Adipocyte (in vitro differentiated cells): ENCODE results near the gene PFKFB4.

ENCODE experiments used
- DNase-seq: peaks from one replicate; pipeline ENCODE4 v3.0.0-alpha.2; 2015; ENCODE audit warnings: low read depth
- H3K27me3 ChIP-seq: replicated peaks from 2 replicates; pipeline ENCODE4 v1.7.0; 2013; ENCODE audit warnings: mild to moderate bottlenecking, low read length, moderate library complexity; ENCODE audit not compliant: control insufficient read depth, insufficient read depth
- H3K36me3 ChIP-seq: 2 replicates; pipeline ENCODE4 v1.7.0; 2013; ENCODE audit warnings: low read length, mild to moderate bottlenecking, moderate library complexity; ENCODE audit not compliant: control insufficient read depth, insufficient read depth, severe bottlenecking
- H3K4me1 ChIP-seq: 2 replicates; pipeline ENCODE4 v1.7.0; 2013; ENCODE audit warnings: mild to moderate bottlenecking, low read length, moderate library complexity; ENCODE audit not compliant: control insufficient read depth, insufficient read depth
- H3K4me3 ChIP-seq: 2 replicates; pipeline ENCODE4 v1.7.0; 2013; ENCODE audit warnings: mild to moderate bottlenecking, low read length, moderate library complexity
- H3K9ac ChIP-seq: 2 replicates; pipeline ENCODE4 v1.7.0; 2013; ENCODE audit warnings: mild to moderate bottlenecking, low read length, moderate library complexity
- H3K9me3 ChIP-seq: 2 replicates; pipeline ENCODE4 v1.7.0; 2013; ENCODE audit warnings: mild to moderate bottlenecking, low read length, moderate library complexity; ENCODE audit not compliant: control insufficient read depth

The PFKFB4 gene

DNA sequence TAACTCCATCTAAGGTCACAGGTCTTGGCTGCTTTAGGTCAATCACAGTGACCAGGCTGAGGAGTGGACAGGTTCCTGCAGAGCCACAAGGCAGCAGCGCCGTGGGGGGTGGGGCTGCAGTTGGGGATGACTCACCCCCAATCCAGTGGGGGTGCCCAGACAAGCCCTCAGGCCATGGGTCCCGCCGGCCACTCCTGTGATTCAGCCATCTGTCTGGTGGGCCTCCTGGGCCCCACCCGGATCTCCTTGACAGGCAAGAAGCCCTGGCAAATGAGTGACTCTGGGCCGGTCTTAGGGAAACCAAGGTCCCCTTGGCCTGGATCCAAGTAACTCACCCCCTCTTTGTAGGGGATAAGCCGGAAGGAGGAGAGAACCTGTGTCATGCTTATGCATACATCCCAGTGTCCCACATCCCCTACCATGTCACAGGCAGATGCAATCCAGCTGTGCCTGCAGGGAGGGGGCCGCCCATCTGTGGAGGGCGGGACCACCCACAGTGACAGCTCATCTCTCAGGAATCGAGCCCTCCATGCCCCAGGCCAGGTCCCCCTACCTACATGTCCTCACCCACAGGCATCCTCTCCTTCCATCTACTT, 39.0 kb upstream of the PFKFB4 start:
- peaks cover 43% of the 10 kb centered on the region for H3K4me1 ChIP-seq
- H3K9me3 ChIP-seq, result no peaks in the 10 kb centered on the region
- no peak overlapping the region for H3K9ac ChIP-seq
- H3K36me3 ChIP-seq, result peaks cover 30% of the 10 kb centered on the region
- peak overlapping the region; percentile 6 for H3K4me3 ChIP-seq
- peak; percentile 94 for DNase-seq
- no peaks in the 10 kb centered on the region for H3K27me3 ChIP-seq

DNA sequence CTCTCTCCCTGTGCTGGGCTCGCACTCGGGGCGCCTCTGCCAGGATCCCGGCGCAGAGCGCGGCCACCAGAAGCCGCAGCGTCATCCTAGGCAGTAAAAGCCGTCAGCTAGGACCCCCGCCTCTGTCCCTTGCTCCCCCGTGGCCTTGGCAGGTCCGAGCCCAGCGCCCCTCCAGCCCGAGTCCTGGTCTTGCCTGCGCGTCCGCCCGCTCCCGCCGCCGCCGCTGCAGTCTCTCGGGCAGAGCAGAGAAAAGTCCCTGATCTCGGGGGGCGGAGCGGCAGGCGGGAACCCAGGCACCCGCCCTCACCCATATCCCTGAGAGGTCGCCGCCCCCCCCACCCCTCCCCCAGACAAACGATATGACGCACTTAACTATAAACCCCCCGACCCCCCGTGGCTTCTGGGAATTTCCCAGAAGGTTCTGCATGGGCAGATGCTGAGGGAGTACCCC, 38.5 kb upstream of the PFKFB4 start, which contains the start of gene COL7A1:
Gene COL7A1, minus strand, starts transcription at position 255 of the 451 bp plus-strand sequence. Its CDS starts 170 bp downstream, at position 85.
- DNase-seq, result peak; percentile 35
- Histone ChIP-seq H3K4me1 (peaks cover 43% of the 10 kb centered on the region), H3K4me3 (peak within 1 kb of the TSS; percentile 71), H3K27me3 (no peaks in the 10 kb centered on the region), H3K9ac (peak within 1 kb of the TSS; percentile 77), H3K9me3 (no peaks in the 10 kb centered on the region), H3K36me3 (peaks cover 25% of the 10 kb centered on the region)

DNA sequence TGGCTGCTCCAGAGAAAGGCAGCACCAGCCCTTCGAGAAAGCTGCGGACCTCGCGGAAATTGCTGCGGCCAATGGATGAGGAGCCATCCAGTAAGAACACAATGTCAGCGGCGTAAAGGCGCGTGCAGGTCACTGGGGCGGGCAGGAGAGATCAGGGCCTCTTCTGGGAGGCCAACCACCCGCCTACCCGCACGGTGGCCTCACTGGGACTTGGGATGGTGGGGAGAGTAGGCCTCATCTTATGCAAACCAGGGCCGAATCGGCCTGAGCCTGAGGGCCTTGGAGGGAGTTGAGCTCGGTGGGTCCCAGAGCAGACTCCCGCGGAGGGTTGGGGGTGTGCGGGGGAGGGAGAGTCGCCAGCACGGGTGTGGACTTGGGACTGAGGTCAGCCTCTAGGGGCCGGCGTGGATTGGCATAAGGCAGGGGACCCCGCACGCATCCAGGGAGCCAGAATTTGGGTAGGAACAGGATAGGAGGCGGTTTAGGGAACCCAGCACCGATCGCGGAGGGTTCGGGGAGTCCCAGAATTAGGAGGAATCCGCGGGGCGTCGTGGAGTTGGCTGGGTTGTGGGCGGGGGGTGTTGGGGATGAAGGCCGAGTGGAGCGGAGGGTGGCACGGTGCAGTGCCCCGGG, 37.9 kb upstream of the PFKFB4 start:
- Histone ChIP-seq H3K27me3 (no peaks in the 10 kb centered on the region), H3K36me3 (peaks cover 19% of the 10 kb centered on the region), H3K4me3 (peak overlapping the region; percentile 71), H3K9ac (peak overlapping the region; percentile 77), H3K4me1 (peaks cover 42% of the 10 kb centered on the region), H3K9me3 (no peaks in the 10 kb centered on the region)
- DNase-seq, result peak; percentile 29

DNA sequence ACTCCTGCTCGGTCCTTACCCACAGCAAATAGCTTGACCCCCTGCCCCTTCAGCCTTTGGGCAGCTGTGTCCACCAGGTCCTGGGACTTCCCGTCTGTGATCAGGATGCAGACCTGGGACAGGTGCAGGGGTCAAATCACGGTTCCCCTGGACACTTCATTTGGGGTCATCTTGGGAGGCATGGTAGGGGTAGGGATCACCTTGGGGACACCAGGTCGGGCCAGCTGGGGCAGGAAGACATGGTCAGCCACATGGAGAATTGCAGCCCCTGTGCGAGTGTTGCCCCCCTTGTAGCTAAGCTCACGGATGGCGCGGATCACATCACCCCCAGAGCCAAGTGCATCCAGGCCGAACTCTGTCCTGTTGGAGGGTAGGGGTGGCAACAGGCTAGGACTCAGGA, 36.7 kb upstream of the PFKFB4 start:
- H3K36me3 ChIP-seq, result peaks cover 9% of the 10 kb centered on the region
- no peak for DNase-seq

DNA sequence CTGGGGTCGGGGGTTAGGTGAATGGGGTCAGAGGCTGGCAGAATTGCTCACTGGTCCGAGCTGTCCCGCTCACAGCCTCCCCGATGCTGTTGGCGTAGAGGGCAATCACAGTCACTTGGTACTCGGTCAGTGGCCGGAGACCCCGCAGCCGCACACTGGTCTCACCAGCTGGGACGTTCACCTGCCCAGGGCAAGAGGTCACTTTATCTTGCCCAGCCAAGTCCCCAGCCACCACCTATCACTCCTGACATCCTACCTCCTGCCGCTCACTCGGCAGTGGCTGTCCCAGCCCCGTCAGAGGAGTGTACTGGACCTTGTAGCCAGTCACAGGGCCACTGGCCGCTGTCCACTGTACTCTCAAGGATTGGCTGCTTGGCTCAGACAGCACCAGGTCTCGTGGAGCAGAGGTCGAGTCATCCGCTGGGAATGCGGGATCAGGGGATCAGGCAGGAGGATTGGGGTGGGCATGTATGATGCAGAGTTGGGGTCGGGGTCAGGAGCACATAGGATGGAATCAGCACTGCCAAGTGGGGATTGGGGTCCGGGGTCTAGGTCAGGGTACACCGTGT, 36.0 kb upstream of the PFKFB4 start:
- no peak for DNase-seq
- Histone ChIP-seq H3K27me3 (no peaks in the 10 kb centered on the region), H3K9ac (no peak overlapping the region), H3K9me3 (no peaks in the 10 kb centered on the region), H3K4me1 (peaks cover 23% of the 10 kb centered on the region), H3K4me3 (no peak overlapping the region), H3K36me3 (peaks cover 2% of the 10 kb centered on the region)

More for the DNA sequence above, 36.7 kb upstream of the PFKFB4 start:
- Histone ChIP-seq H3K27me3 (no peaks in the 10 kb centered on the region), H3K4me3 (no peak overlapping the region), H3K9ac (no peak overlapping the region), H3K9me3 (no peaks in the 10 kb centered on the region), H3K4me1 (peaks cover 30% of the 10 kb centered on the region)

DNA sequence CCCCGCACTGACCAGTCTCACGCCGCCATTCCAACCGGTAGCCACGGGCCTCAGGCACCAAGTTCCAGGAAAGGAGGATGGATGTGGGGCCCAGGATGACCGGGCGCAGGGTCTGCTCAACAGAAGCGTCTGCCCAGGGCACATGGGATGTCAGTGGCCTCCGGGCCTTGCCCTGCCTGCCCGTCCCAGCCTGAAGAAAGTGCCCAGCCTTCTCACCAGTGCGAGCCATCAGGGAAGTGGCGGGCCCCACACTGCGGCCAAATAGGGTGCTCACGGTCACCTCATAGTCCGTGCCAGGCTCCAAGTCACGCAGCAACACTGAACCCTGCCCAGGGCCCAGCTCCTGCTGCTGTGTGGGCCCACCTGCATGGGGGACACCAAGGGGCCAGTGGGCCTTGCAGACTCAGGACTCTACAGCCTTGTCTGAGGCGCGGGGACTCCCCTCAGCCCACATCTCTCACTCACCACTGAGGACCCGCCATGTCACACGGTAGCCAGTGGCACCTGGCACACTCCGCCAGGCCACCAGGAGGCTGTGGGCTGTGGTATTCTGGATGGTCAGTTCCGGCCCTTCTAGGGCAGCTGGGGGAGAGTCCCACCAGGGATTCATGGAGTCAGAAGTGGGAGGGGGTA, 35.4 kb upstream of the PFKFB4 start:
- H3K4me3 ChIP-seq, result no peak overlapping the region
- no peaks in the 10 kb centered on the region for H3K9me3 ChIP-seq
- H3K27me3 ChIP-seq, result no peaks in the 10 kb centered on the region
- H3K36me3 ChIP-seq, result no peaks in the 10 kb centered on the region
- no peak overlapping the region for H3K9ac ChIP-seq
- no peak for DNase-seq
- peaks cover 22% of the 10 kb centered on the region for H3K4me1 ChIP-seq

DNA sequence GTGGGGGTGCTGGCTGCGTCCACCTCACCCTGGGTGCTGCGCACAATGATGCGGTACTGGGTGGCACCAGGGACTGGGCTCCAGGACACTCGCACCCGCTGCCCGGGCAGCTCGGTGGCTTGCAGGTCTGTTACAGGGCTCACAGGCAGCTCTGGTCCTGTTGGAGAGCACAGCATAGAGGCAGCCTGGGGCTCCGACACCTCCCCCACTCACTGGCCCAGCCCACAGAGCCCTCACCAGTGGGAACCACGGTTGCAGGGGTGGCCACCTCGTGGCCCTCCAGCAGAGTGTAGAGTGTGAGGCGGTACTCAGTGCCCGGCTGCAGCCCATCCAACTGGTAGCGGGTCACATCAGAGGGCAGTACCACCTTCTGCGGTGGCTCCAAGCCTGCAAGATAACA, 34.8 kb upstream of the PFKFB4 start:
- Histone ChIP-seq H3K9me3 (no peaks in the 10 kb centered on the region), H3K36me3 (no peaks in the 10 kb centered on the region), H3K27me3 (no peaks in the 10 kb centered on the region), H3K9ac (no peak overlapping the region), H3K4me3 (no peak overlapping the region), H3K4me1 (peaks cover 18% of the 10 kb centered on the region)
- DNase-seq, result no peak

DNA sequence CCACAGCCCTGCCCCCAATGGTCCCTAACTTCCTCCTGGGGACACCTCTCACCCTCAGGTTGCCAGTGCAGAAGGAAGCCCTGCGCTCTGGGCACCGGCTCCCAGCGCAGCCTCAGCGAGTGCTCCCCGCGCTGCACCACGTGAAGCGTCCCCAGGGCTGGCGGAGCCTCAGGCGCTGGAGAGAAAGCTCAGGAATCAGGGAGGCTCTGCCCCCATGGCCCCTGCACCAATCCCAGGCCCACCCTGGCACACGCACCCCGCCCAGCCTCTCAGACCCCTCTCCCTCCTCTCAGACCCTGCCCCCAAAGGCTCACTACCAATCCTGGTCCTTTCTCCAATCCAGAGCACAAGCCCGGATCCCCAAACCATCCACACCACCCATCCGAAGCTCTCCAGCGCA, 31.6 kb upstream of the PFKFB4 start:
- H3K4me1 ChIP-seq, result no peaks in the 10 kb centered on the region
- no peaks in the 10 kb centered on the region for H3K27me3 ChIP-seq
- H3K9ac ChIP-seq, result no peak overlapping the region
- DNase-seq, result no peak
- no peaks in the 10 kb centered on the region for H3K9me3 ChIP-seq
- H3K4me3 ChIP-seq, result no peak overlapping the region
- peaks cover 6% of the 10 kb centered on the region for H3K36me3 ChIP-seq

DNA sequence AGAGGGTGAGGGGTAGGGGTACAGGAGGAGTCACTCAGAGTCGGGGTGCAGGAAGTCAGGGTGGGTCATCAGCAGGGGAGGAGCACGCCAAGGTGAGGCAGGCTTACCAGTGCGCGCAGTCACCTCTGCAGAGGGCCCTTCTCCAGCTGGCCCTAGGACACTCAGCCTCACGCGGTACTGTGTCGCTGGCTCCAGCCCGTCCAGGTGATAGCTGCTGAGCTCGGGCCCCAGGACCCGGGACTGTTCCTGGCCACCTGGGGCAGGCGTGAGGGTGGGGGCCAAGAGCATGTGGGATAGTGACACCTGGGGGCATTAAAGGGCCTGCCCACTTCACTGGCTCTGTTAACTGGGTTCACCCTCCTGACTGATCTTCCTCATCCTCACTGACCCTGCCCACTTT, 31.1 kb upstream of the PFKFB4 start:
- no peaks in the 10 kb centered on the region for H3K4me1 ChIP-seq
- H3K9ac ChIP-seq, result no peak overlapping the region
- H3K9me3 ChIP-seq, result no peaks in the 10 kb centered on the region
- DNase-seq, result no peak
- peaks cover 6% of the 10 kb centered on the region for H3K36me3 ChIP-seq
- no peaks in the 10 kb centered on the region for H3K27me3 ChIP-seq
- no peak overlapping the region for H3K4me3 ChIP-seq

DNA sequence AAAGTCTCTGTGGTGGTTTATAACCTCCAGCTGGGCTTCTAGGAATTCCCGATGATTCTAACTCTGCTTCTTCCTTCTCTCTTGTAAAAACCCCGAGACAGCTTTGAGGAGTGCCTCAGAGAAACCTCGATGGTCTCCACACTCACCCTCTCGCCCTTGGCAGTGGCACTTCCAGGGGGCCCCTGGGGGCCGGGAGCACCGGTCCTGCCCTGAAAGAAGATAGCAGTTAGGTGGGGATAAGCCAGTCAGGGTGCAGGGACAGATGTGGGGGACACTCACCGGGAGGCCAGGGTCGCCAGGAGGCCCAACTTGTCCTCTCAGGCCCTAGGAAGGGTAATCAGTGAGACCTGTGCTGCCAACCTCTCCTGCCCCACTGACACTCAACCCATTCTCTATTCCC, 28.8 kb upstream of the PFKFB4 start:
- Histone ChIP-seq H3K9me3 (no peaks in the 10 kb centered on the region), H3K36me3 (peaks cover 6% of the 10 kb centered on the region), H3K4me3 (no peak overlapping the region), H3K9ac (no peak overlapping the region), H3K27me3 (no peaks in the 10 kb centered on the region), H3K4me1 (no peaks in the 10 kb centered on the region)
- no peak for DNase-seq

DNA sequence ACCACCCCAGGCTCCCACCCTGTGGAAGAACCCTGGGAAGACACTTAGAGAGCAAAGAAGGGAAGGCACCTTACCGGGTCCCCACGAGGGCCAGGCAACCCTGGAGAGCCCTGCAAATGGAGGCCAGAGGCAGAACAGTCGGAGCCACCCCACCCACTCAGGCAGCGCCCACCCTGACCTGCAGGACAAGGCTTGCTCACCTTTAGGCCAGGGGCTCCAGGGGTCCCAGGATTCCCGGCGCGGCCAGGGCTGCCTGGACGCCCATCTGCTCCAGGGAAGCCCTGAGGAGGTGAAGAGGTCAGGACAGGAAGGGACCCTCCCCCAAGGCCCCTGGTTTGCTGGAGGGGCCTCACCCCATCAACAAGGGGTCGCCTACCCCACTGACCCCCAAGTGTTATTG, 28.2 kb upstream of the PFKFB4 start:
- no peak overlapping the region for H3K4me3 ChIP-seq
- no peaks in the 10 kb centered on the region for H3K4me1 ChIP-seq
- no peak for DNase-seq
- no peaks in the 10 kb centered on the region for H3K9me3 ChIP-seq
- H3K36me3 ChIP-seq, result peaks cover 6% of the 10 kb centered on the region
- no peak overlapping the region for H3K9ac ChIP-seq
- H3K27me3 ChIP-seq, result no peaks in the 10 kb centered on the region
